H9 (cell line): ENCODE data around the gene ERGIC3. TPM values are rescaled to one million over a fixed set of nuclear protein-coding genes. Genes with fewer than 3 reads are reported as not detected.

Experiments
- DNase-seq: peaks from one replicate; pipeline ENCODE4 v3.0.0-alpha.2; 2017
- H2AFZ ChIP-seq: one replicate; pipeline ENCODE4 v1.6.1; 2013; ENCODE audit warnings: mild to moderate bottlenecking, low read length, control low read depth, moderate library complexity
- H2AK5ac ChIP-seq: 2 replicates; pipeline ENCODE4 v1.6.1; 2013; ENCODE audit warnings: low read length, control low read depth, mixed read lengths; ENCODE audit not compliant: insufficient read length
- H2BK120ac ChIP-seq: one replicate; pipeline ENCODE4 v1.6.1; 2013; ENCODE audit warnings: low read depth, mild to moderate bottlenecking, low read length, control low read depth, inconsistent platforms; ENCODE audit not compliant: poor library complexity, severe bottlenecking
- H2BK12ac ChIP-seq: 2 replicates; pipeline ENCODE4 v1.6.1; 2013; ENCODE audit warnings: low read length, control low read depth, mixed read lengths, low read depth; ENCODE audit not compliant: insufficient read length
- H2BK15ac ChIP-seq: 2 replicates; pipeline ENCODE4 v1.6.1; 2013; ENCODE audit warnings: low read depth, low read length, control low read depth
- H2BK20ac ChIP-seq: one replicate; pipeline ENCODE4 v1.6.1; 2013; ENCODE audit warnings: low read depth, mild to moderate bottlenecking, low read length, control low read depth, inconsistent platforms; ENCODE audit not compliant: poor library complexity, severe bottlenecking
- H2BK5ac ChIP-seq: 2 replicates; pipeline ENCODE4 v1.6.1; 2013; ENCODE audit warnings: low read length, control low read depth, mixed read lengths; ENCODE audit not compliant: insufficient read length
- H3K14ac ChIP-seq: 2 replicates; pipeline ENCODE4 v1.6.1; 2013; ENCODE audit warnings: low read length, control low read depth; ENCODE audit not compliant: insufficient read depth
- H3K18ac ChIP-seq: 2 replicates; pipeline ENCODE4 v1.6.1; 2013; ENCODE audit warnings: low read depth, mild to moderate bottlenecking, mixed read lengths, low read length, control low read depth; ENCODE audit not compliant: insufficient read length
- H3K23ac ChIP-seq: 2 replicates; pipeline ENCODE4 v1.6.1; 2013; ENCODE audit warnings: low read length, control low read depth, mixed read lengths, low read depth; ENCODE audit not compliant: insufficient read length
- H3K23me2 ChIP-seq: 2 replicates; pipeline ENCODE4 v1.6.1; 2013; ENCODE audit warnings: low read depth, mild to moderate bottlenecking, mixed read lengths, low read length, control low read depth; ENCODE audit not compliant: insufficient read length, poor library complexity, severe bottlenecking
- H3K27ac ChIP-seq: 2 replicates; pipeline ENCODE4 v1.5.1; 2013; ENCODE audit warnings: low read length, control low read depth, mixed read lengths, low read depth; ENCODE audit not compliant: insufficient read length
- H3K27me3 ChIP-seq: 2 replicates; pipeline ENCODE4 v1.6.1; 2013; ENCODE audit warnings: low read length, control low read depth, inconsistent platforms; ENCODE audit not compliant: insufficient read depth
- H3K4ac ChIP-seq: 2 replicates; pipeline ENCODE4 v1.6.1; 2013; ENCODE audit warnings: low read depth, mild to moderate bottlenecking, control low read depth, inconsistent platforms, low read length, moderate library complexity
- H3K4me1 ChIP-seq: 2 replicates; pipeline ENCODE4 v1.6.1; 2013; ENCODE audit warnings: low read length, control low read depth, inconsistent platforms; ENCODE audit not compliant: insufficient read depth
- H3K4me2 ChIP-seq: 2 replicates; pipeline ENCODE4 v1.6.1; 2013; ENCODE audit warnings: low read length, control low read depth, mixed read lengths; ENCODE audit not compliant: insufficient read length, insufficient read depth
- H3K56ac ChIP-seq: 2 replicates; pipeline ENCODE4 v1.6.1; 2013; ENCODE audit warnings: low read depth, mild to moderate bottlenecking, mixed read lengths, low read length, control low read depth; ENCODE audit not compliant: insufficient read length
- H3K79me1 ChIP-seq: 2 replicates; pipeline ENCODE4 v1.6.1; 2013; ENCODE audit warnings: low read depth, mild to moderate bottlenecking, moderate library complexity, low read length, control low read depth, inconsistent platforms; ENCODE audit not compliant: insufficient read depth, poor library complexity, severe bottlenecking
- H3K79me2 ChIP-seq: 2 replicates; pipeline ENCODE4 v1.6.1; 2013; ENCODE audit warnings: low read length, control low read depth, inconsistent platforms; ENCODE audit not compliant: insufficient read depth
- H3K9ac ChIP-seq: 2 replicates; pipeline ENCODE4 v1.6.1; 2013; ENCODE audit warnings: low read length, control low read depth, mixed read lengths; ENCODE audit not compliant: insufficient read length; ENCODE audit errors: extremely low read depth
- H3K9me3 ChIP-seq: one replicate; pipeline ENCODE4 v1.6.1; 2013; ENCODE audit warnings: low read depth, low read length, inconsistent platforms; ENCODE audit not compliant: control insufficient read depth
- H3T11ph ChIP-seq: one replicate; pipeline ENCODE4 v1.6.1; 2013; ENCODE audit warnings: mild to moderate bottlenecking, low read length, control low read depth, inconsistent platforms
- H4K20me1 ChIP-seq: one replicate; pipeline ENCODE4 v1.6.1; 2013; ENCODE audit not compliant: control insufficient read depth, insufficient read length, insufficient read depth
- H4K5ac ChIP-seq: 2 replicates; pipeline ENCODE4 v1.6.1; 2013; ENCODE audit warnings: low read depth, mild to moderate bottlenecking, mixed read lengths, low read length, control low read depth; ENCODE audit not compliant: insufficient read length
- H4K8ac ChIP-seq: replicated peaks from 2 replicates; pipeline ENCODE4 v1.6.1; 2013; ENCODE audit warnings: low read length, control low read depth, mixed read lengths, low read depth; ENCODE audit not compliant: insufficient read length
- H4K91ac ChIP-seq: 2 replicates; pipeline ENCODE4 v1.6.1; 2013; ENCODE audit warnings: low read depth, mild to moderate bottlenecking, moderate library complexity, mixed read lengths, low read length, control low read depth; ENCODE audit not compliant: insufficient read length
- H3K27ac Mint-ChIP-seq, 3 experiments: 2 replicates in 2 of 3; 3 replicates in 1 of 3; pipeline ENCODE4 v1.8.0; 2020 to 2021; ENCODE audit warnings: mixed read lengths in 3 of 3, mild to moderate bottlenecking in 1 of 3, moderate library complexity in 1 of 3
- H3K27me3 Mint-ChIP-seq: 2 replicates; pipeline ENCODE4 v1.8.0; 2021; ENCODE audit warnings: low read depth, mild to moderate bottlenecking, moderate library complexity, mixed read lengths
- H3K36me3 Mint-ChIP-seq, 3 experiments: 2 replicates in 2 of 3; 3 replicates in 1 of 3; pipeline ENCODE4 v1.8.0; 2020 to 2021; ENCODE audit warnings: low read depth in 3 of 3, mixed read lengths in 3 of 3; ENCODE audit not compliant: insufficient read depth in 1 of 3
- H3K4me1 Mint-ChIP-seq, 2 experiments: 2 replicates each; pipeline ENCODE4 v1.8.0; 2020; ENCODE audit warnings: mixed read lengths in 2 of 2
- H3K4me3 Mint-ChIP-seq, 2 experiments: 2 replicates in 1 of 2; 3 replicates in 1 of 2; pipeline ENCODE4 v1.8.0; 2020 to 2021; ENCODE audit warnings: mild to moderate bottlenecking in 2 of 2, mixed read lengths in 2 of 2, moderate library complexity in 1 of 2
- H3K9me3 Mint-ChIP-seq, 2 experiments: 2 replicates in 1 of 2; 3 replicates in 1 of 2; pipeline ENCODE4 v1.8.0; 2020; ENCODE audit warnings: mild to moderate bottlenecking in 2 of 2, mixed read lengths in 2 of 2, moderate library complexity in 1 of 2
- CTCF ChIP-seq: fragments of 200-600 bp; sonication (generic); conservative IDR thresholded peaks from 3 replicates; pipeline ENCODE4 v1.8.0; 2021; ENCODE audit warnings: antibody characterized with exemption, mild to moderate bottlenecking
- WGBS: extraction: QIAGEN DNeasy Blood & Tissue Kit; methylation state at CpG from one replicate; pipeline ENCODE4 v1.1.7; 2013; ENCODE audit warnings: missing lambda C conversion rate, low lambda C conversion rate, mixed read lengths; ENCODE audit not compliant: insufficient read length; ENCODE audit errors: extremely low coverage; 5-methylcytosine and 5-hydroxymethylcytosine counted together
- total RNA-seq: library from RNA; stranded (reverse); gene quantifications from 2 replicates; pipeline ENCODE4 v1.2.1, GENCODE V29; 2021

The ERGIC3 gene
- total RNA-seq, 1 experiment from 2014 or later = 188 TPM

- no peaks in the 10 kb centered on the region for H3K79me1 ChIP-seq
- peak overlapping the region; percentile 99 for H4K8ac ChIP-seq
- no peak overlapping the region for H3K23ac ChIP-seq
- no peak overlapping the region for H2BK15ac ChIP-seq
- no peak overlapping the region for H4K91ac ChIP-seq
- no peak overlapping the region for H2BK120ac ChIP-seq
- Mint-ChIP-seq H3K4me3 (peak overlapping the region; percentile 64 to 82), H3K27ac (peak overlapping the region; percentile 86 to 95 (median 93)), H3K4me1 (peaks cover 15 to 20% of the 10 kb centered on the region in 2 experiments), H3K27me3 (no peaks in the 10 kb centered on the region), H3K36me3 (peaks cover 7 to 16% (median 15%) of the 10 kb centered on the region in 3 experiments; a peak in 6 of 7 replicates), H3K9me3 (no peaks in the 10 kb centered on the region)
- H3K4me2 ChIP-seq = peak overlapping the region; percentile 95
- peaks cover 2% of the 10 kb centered on the region; the same call in 1 of the 2 replicates for H3K4me1 ChIP-seq
- H2AK5ac ChIP-seq = no peak overlapping the region
- H3K27ac ChIP-seq = peak overlapping the region; percentile 71
- H3K27me3 ChIP-seq = no peaks in the 10 kb centered on the region
- H3K14ac ChIP-seq = peak overlapping the region; percentile 87
- H2BK12ac ChIP-seq = no peak overlapping the region
- WGBS = no CpG with 5 or more reads among the region's 11 CpGs
- H3K18ac ChIP-seq = peak overlapping the region; percentile 98
- H3K4ac ChIP-seq = no peak overlapping the region
- H2BK5ac ChIP-seq = peak overlapping the region; percentile 46
- H3K9me3 ChIP-seq = no peaks in the 10 kb centered on the region
- H3K23me2 ChIP-seq = peaks cover 10% of the 10 kb centered on the region
- peak overlapping the region; percentile 90 for H4K5ac ChIP-seq
- DNase-seq = peak; percentile 94
- peak overlapping the region; percentile 100 for H2AFZ ChIP-seq
- no peak overlapping the region for H3K56ac ChIP-seq
- no peak overlapping the region for H2BK20ac ChIP-seq
- H4K20me1 ChIP-seq = no peaks in the 10 kb centered on the region
- peak overlapping the region; percentile 91 for H3K9ac ChIP-seq
- H3T11ph ChIP-seq = no peak overlapping the region
- TF ChIP-seq CTCF = no peak
- H3K79me2 ChIP-seq = no peaks in the 10 kb centered on the region
Measured at GRCh38 chr20:35539756-35540212, 2.1 kb upstream of the ERGIC3 start.
